H7 (cell line): ENCODE results near the gene PXMP2. TPM values are rescaled to one million over a fixed set of nuclear protein-coding genes. Genes with fewer than 3 reads are reported as not detected.

Source experiments
- DNase-seq: peaks from one replicate; pipeline ENCODE4 v3.0.0; 2012
- H3K27me3 ChIP-seq: 2 replicates; pipeline ENCODE4 v1.6.0; 2011; ENCODE audit warnings: mild to moderate bottlenecking, low read length; ENCODE audit not compliant: control insufficient read depth, insufficient read depth
- H3K36me3 ChIP-seq: replicated peaks from 2 replicates; pipeline ENCODE4 v1.5.1; 2011; ENCODE audit warnings: low read length; ENCODE audit not compliant: control insufficient read depth, insufficient read depth
- H3K4me3 ChIP-seq: 2 replicates; pipeline ENCODE4 v1.5.1; 2011; ENCODE audit warnings: low read depth, mild to moderate bottlenecking, control low read depth, low read length, moderate library complexity; ENCODE audit not compliant: insufficient read depth
- total RNA-seq: library from RNA; depleted of rRNA; stranded (reverse); fragments of >200 nt; shearing (Covaris generic); gene quantifications from 2 replicates; pipeline ENCODE4 v1.2.3, GENCODE V29; 2014

Gene PXMP2
- total RNA-seq, 1 experiment from 2014 or later: 29.9 TPM

DNA sequence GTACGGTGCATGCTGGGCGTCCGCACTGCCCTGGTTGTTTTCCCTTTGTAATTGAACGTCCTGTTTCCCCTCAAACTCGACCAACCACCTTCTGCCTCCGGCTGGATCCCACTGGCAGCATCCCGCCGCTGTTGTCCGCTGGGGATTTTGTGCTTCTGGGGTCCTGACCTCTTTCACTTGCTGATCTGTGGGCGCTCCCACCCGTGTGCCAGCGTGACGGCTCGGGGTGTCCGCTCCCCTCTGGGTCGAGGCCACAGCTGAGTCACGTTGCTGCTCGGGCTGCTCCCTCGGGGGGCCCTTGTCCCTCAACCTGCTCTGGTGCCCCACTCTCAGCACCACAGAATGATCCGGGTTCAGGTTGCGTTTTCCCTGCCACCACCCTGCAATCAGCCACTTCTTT lies 31.3 kb downstream of the PXMP2 start:
- H3K36me3 ChIP-seq: peaks cover 19% of the 10 kb centered on the region
- no peaks in the 10 kb centered on the region for H3K27me3 ChIP-seq
- H3K4me3 ChIP-seq: no peak overlapping the region
- DNase-seq: peak; percentile 64

DNA sequence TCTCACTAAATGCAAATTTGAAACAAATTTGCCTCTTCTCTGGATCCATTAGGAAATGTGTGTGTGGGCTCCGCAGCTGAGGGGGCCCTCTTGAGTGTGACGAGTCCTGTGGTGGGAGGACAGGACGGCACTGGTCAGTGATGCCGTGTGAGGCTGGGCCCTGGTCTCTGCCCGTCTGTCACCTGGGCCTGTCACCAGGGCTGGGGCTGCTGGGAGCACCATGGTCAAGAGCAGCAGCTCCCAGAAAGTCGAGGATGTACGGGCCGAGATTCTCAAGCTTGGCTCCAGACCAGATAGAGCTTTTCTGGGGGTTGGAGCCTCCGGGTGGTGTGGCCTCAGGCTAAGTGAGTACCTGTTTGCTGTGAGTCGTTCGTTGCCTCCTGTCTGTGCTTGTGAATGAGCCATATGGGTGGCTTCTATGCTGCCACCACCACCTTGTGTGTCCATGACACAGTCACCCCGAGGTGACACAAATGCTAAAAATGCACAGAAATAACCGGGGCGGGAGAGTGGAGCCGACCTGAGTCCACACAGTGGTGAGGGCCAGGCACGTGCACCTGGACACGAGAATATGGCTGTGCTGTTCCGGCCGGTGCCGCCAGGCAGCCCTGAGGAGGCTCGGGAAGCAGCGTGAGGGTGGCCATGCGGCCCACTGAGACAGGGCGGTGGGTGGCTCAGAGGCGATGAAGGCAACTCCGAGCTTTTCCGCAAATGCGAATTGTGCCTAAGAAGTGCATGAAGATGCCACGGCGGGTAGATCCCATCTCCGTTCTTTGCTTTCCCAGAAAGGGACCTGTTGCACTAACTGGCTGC lies 32.0 kb downstream of the PXMP2 start:
- H3K36me3 ChIP-seq: peaks cover 23% of the 10 kb centered on the region
- H3K4me3 ChIP-seq: no peak overlapping the region
- no peaks in the 10 kb centered on the region for H3K27me3 ChIP-seq
- peak; percentile 54 for DNase-seq

DNA sequence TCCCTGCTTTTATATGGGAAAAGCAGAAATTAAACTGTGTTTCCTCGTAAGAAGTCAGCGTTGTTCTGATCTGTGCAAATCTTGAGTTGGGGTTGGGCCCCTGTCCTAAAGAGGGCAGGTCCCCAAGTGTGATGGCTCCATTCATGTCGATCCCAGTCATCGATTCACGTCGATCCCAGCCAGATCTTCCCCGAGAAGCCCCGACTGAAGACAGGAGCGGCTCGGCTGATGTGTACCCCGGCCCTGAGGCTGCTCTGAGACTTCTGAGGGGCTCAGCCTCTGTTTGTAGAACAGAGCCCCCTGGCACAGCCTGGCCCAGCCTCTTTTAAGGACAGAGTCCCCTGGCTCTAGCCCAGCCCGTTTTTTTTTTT lies 32.6 kb downstream of the PXMP2 start:
- Histone ChIP-seq H3K27me3 (no peaks in the 10 kb centered on the region), H3K36me3 (peaks cover 25% of the 10 kb centered on the region), H3K4me3 (no peak overlapping the region)
- peak; percentile 57 for DNase-seq

DNA sequence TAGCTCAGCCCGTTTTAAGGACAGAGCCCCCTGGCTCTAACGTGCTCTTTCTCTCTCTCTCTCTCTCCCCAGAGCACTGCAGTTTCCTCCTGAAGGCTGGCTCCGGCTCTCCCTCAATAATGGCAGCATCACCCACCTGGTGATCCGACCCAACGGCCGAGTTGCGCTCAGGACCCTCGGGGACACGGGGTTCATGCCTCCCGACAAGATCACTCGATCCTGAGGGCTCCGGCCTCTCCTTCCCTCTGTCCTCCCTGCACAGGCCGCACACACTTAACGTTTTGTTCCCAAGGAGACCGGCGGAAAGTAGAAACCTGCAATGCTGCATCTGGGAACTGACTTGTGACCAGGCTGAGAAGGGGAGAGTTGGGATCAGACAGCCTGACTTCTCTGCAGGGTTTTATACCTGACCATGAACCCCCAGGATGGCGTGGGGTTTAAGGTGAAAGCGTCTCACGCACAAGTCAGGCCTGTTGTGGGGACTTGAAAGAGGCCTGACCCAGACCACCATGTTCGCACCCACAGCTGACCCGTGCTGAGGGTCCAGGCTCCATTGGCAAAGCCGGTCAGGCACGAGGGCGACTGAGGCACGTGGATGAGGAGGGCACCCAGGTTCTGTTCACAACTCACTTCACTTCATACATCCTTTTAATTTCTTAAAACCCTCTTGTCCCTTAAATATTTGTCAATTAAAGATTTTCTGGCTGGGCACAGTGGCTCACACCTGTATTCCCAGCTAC lies 33.4 kb downstream of the PXMP2 start:
- no peaks in the 10 kb centered on the region for H3K27me3 ChIP-seq
- no peak overlapping the region for H3K4me3 ChIP-seq
- H3K36me3 ChIP-seq: peaks cover 24% of the 10 kb centered on the region
- DNase-seq: peak; percentile 29

DNA sequence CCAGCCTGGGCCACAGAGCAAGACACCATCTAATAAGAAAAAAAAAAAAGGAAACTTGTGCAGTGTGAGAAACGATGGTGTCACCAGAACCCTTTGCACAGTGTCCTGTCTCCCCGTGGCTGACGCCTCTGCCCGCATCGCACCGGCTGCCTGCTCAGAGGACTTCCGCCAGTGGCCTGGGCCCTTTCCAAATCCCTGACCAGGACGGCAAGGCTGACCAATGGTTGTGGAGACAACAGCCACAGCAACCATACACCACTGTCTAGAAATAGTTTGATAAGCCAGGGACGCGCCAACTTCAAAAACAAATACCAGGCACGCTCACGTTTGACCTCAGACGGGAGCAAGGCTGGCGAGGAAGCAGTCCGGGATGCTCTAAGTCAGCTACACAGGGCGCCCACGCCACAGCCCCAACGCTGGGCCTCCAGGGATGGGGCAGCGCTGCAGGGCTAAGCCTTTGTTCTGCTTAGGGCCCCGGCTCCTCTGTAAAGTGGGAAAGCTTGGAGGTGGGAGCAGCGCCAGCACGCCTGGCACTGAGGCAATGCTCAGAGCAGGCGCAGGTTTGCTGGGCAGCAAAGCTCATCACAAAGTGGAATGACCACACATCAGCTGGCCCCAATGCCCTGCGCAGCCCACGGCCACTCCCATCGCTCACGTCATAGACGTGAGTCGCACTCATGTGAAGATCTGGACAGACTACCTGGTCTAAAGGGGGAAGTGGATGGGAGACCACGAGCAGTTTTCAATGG lies 35.8 kb downstream of the PXMP2 start:
- Histone ChIP-seq H3K36me3 (peaks cover 36% of the 10 kb centered on the region), H3K4me3 (no peak overlapping the region), H3K27me3 (no peaks in the 10 kb centered on the region)
- peak; percentile 52 for DNase-seq

DNA sequence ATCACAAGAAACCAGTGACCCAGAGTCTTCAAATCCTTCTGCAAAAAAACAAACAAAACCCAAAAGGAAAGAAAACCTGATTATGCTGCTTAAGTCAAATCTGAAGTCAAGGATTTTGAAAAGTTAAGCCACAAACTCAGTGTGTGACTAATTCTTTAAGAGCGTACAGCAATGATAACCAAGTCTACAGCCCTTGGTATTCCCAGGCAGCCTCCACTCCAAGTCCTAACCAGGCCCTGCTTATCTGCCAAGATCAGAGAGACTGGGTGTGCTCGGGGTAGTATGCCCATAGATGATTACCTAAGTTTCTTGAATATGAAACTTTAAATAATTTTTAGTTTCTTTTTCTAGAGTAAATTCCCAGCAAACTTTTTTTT lies 36.4 kb downstream of the PXMP2 start:
- H3K36me3 ChIP-seq: peaks cover 40% of the 10 kb centered on the region
- no peak for DNase-seq
- no peak overlapping the region for H3K4me3 ChIP-seq
- no peaks in the 10 kb centered on the region for H3K27me3 ChIP-seq

DNA sequence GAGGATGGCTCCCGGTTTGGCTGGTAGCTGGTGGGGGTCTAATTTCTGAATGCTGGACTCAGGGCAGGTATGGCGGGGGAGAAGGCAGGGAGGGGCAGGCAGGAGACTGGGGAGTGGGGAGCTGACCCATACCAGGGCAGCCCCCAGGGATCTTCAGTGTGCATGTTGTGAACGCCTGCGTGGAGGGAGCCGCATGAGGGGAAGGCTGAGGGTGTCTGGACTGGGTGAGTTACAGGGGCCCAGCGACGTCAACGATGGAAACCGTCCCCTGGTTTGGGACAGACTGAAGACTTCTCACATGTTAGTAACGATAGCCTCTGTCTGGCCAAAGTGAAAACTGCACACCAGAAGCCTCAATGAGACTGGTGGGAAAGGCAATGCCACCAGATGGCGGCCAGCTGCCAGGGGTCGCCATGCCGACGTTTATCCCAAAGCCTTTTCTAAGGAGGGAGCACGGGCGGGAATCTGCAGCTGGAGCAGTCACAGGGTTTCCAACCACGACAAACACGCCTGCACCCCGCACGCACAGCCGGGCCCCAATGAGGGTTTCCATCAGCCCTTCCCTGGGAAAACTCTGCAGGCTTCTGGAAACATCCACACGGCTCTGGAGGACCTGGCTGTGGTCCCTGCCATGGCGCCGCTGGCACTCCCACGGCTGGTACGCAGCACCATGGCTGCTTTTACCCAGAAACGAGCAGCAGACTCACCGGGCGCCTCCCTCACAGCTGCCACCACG lies 37.3 kb downstream of the PXMP2 start:
- Histone ChIP-seq H3K27me3 (no peaks in the 10 kb centered on the region), H3K36me3 (peaks cover 36% of the 10 kb centered on the region), H3K4me3 (no peak overlapping the region)
- peak; percentile 62 for DNase-seq

DNA sequence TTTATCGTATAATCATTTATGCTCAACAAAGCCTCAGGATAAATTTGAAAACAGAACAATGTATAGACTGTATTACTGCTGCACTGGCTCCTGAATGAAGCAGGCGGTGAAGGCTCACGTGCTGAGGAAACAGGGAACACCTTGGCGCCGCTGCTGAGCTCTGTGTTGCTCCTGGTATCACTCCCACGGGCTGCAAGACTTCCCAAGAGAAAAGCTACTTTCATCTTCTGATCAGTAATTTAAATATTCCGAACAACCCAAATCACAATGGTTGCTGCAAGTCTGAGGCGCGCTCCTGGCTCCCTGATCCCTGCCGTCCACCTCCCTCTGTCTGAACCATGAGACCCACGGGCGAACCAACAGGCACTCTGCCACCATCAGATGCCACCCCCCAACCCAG lies 39.0 kb downstream of the PXMP2 start:
- Histone ChIP-seq H3K36me3 (peaks cover 32% of the 10 kb centered on the region), H3K4me3 (no peak overlapping the region), H3K27me3 (no peaks in the 10 kb centered on the region)
- no peak for DNase-seq

DNA sequence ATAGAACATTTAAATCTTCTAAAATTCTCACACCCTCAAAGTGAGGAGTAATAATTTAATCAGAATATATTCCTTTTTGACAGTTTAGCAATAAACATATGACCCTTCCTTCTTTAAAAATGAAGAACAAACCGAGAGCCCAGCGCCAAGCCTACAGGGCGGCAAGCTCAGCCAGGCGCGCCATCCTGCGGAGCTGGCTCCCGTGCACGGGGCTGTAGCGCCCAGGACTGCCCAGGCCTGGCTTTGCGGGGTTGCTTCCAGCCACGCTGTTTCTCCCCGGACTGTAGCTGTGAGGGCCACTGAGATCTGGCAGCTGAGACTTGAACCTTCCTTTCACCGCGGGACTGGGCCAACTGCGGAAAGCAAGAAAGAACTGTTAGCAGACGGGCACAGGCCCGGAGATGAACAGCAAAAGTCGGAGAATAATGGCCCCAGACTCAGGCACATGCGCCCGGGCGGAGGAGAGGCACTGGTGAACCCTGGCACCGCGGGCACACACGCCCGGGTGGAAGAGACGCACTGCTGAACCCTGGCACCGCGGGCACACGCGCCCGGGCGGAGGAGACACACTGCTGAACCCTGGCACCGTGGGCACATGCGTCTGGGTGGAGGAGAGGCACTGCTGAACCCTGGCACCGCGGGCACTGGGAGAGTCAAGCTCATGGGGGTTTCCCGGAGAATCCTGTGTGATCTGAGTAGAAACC lies 39.9 kb downstream of the PXMP2 start:
- Histone ChIP-seq H3K4me3 (no peak overlapping the region), H3K36me3 (peaks cover 37% of the 10 kb centered on the region), H3K27me3 (no peaks in the 10 kb centered on the region)
- no peak for DNase-seq

DNA sequence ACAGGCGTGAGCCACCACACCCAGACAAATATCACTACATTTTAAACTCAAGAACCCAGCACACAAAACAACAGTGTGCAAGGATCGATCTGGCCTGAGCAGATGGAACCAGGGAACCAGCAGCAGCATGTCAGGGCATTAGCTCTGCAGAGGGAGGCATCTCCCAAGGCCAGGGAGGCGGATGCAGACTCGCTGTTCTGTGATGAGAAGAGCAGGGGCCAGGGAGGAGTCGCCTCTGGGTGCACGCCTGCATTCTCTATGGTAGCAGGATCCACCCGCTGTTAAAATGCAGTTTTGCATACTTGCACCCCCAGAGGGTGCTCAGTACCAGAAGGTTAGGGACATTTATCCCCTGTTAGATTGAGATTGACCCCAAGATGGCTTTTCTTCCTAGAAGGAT lies 41.1 kb downstream of the PXMP2 start:
- Histone ChIP-seq H3K27me3 (no peaks in the 10 kb centered on the region), H3K36me3 (peaks cover 43% of the 10 kb centered on the region), H3K4me3 (no peak overlapping the region)
- DNase-seq: no peak

DNA sequence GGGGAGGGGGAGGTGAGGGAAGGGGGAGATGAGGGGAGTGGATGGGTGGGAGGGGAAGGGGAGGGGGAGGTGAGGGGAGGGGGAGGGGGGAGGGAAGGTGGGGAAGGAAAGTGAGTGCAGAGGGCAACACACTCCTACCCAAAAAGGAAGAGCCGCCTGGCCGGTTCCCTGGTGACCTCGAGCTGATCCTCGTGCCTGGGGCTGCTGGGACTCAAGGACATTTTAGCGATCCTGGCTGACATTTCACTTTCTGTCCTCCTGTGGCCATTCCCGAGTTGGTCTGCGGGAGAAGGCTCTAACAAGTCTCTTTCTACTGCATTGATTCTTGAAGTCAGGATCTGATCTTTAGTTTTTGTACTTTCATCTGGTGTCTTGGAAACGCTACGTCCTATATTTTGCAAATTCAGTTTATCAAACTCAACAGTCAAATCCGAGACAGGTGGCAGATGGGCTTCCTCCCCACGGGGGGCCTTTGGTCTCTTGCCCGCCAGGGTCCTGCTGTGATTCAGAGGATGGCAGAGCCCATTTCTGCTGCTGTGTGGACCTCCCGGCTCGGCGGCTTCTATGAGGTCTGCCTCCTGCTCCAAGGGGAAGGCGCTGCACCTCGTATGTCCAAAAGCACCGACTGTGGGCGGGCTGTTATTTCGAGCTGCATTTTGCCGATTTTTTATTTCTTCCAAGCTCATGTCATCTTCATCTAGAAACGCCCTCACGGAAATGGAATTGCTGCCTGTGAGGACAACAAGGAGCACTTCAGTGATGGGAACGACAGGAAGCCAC lies 42.3 kb downstream of the PXMP2 start:
- Histone ChIP-seq H3K27me3 (no peaks in the 10 kb centered on the region), H3K4me3 (no peak overlapping the region), H3K36me3 (peaks cover 45% of the 10 kb centered on the region)
- peak; percentile 60 for DNase-seq

DNA sequence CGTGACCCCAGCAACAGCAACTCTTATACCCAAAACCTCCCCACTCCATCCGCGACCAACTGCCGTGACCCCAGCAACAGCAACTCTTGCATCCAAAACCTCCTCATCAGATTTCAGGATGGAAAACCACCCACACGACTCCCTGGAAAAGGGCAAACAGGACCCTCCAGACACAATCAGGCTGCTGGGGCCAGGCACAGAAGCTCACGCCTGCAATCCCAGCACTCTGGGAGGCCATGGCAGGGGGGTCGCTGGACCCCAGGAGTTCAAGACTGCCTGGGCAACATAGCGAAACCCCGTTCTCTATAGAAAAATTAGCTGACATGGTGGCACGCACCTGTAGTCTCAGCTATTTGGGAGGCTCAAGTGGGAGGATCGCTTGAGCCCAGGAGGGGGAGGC lies 43.0 kb downstream of the PXMP2 start:
- H3K4me3 ChIP-seq: no peak overlapping the region
- DNase-seq: peak; percentile 22
- H3K27me3 ChIP-seq: no peaks in the 10 kb centered on the region
- H3K36me3 ChIP-seq: peaks cover 51% of the 10 kb centered on the region

DNA sequence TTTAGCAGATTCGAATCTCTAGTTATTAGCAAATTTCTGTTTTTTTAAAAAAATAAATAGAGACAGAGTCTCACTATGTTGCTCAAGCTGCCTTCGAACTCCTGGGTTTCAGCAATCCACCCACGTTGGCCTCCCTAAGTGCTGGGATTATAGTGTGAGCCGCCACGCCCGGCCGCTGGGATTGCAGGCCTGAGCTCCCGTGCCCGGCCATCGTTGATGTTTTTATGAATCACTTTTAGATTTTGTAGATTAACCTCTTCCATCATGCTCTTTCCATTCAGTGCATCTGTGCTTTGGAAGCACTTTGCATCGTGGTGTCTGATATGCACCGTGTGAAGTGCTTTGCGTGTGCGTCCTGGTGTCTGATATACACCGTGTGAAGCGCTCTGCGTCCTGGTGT lies 44.2 kb downstream of the PXMP2 start:
- H3K4me3 ChIP-seq: no peak overlapping the region
- peaks cover 53% of the 10 kb centered on the region for H3K36me3 ChIP-seq
- no peak for DNase-seq
- no peaks in the 10 kb centered on the region for H3K27me3 ChIP-seq
